RWPE2 (cell line): ENCODE data around the gene VPS37B.

ENCODE experiments used
- ATAC-seq: fragments of 200-7000 bp; cut with Tn5 transposase; 3 replicates; pipeline ENCODE4 v1.9.1; 2021; ENCODE audit warnings: low read depth
- DNase-seq: peaks from one replicate; pipeline ENCODE4 v3.0.0-alpha.2; 2020; ENCODE audit warnings: low spot score
- H3K27ac ChIP-seq: fragments of 450-650 bp; 2 replicates; pipeline ENCODE4 v1.5.1; 2017; ENCODE audit warnings: mild to moderate bottlenecking; ENCODE audit not compliant: poor library complexity, severe bottlenecking
- H3K27me3 ChIP-seq: fragments of 250-450 bp; sonication (Bioruptor Pico); 2 replicates; pipeline ENCODE4 v1.5.1; 2021; ENCODE audit warnings: mild to moderate bottlenecking, moderate library complexity; ENCODE audit not compliant: insufficient read depth, poor library complexity, severe bottlenecking
- H3K36me3 ChIP-seq: fragments of 250-450 bp; sonication (Bioruptor Pico); 2 replicates; pipeline ENCODE4 v1.5.1; 2020; ENCODE audit warnings: low read depth, mild to moderate bottlenecking, moderate library complexity
- H3K4me1 ChIP-seq: fragments of 250-450 bp; sonication (Bioruptor Pico); 2 replicates; pipeline ENCODE4 v1.5.1; 2021; ENCODE audit warnings: mild to moderate bottlenecking, moderate library complexity; ENCODE audit not compliant: insufficient read depth, poor library complexity, severe bottlenecking
- H3K4me3 ChIP-seq: fragments of 250-450 bp; sonication (Bioruptor Pico); 2 replicates; pipeline ENCODE4 v1.5.1; 2021; ENCODE audit warnings: mild to moderate bottlenecking, moderate library complexity; ENCODE audit not compliant: severe bottlenecking
- H3K9me3 ChIP-seq: fragments of 250-450 bp; sonication (Bioruptor Pico); 2 replicates; pipeline ENCODE4 v1.5.1; 2021; ENCODE audit warnings: mild to moderate bottlenecking, moderate library complexity; ENCODE audit not compliant: severe bottlenecking
- TF ChIP-seq, protein P1 (sequence below): fragments of 450-650 bp; IDR thresholded peaks from one replicate; pipeline ENCODE4 v1.5.1; 2017; ENCODE audit warnings: mild to moderate bottlenecking, moderate library complexity; ENCODE audit not compliant: poor library complexity, severe bottlenecking

VPS37B gene

DNA sequence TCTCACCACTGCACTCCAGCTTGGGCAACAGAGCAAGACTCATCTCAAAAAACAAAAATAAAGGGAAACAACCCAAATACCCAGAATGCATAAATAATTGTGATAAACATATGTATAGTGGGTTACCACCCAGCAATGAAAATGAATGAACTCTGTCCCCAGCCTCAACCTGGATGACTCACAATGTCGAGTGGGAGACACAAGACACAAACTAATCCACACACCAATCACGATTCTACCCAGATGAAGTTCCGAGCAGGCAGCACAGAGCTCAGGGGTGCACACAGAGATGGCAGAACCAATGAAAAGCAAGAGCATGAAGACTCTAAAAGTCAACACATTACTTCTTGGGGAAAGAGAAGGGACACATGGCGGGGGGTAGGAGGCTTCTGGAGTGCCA, 43.2 kb upstream of the VPS37B start:
- ATAC-seq = no peak
- H3K27me3 ChIP-seq = no peaks in the 10 kb centered on the region
- peaks cover 14% of the 10 kb centered on the region for H3K4me1 ChIP-seq
- no peak overlapping the region for H3K4me3 ChIP-seq
- H3K27ac ChIP-seq = no peak overlapping the region
- no peak for DNase-seq
- H3K36me3 ChIP-seq = peaks cover 4% of the 10 kb centered on the region; the same call in 1 of the 2 replicates
- TF ChIP-seq, protein P1, sequence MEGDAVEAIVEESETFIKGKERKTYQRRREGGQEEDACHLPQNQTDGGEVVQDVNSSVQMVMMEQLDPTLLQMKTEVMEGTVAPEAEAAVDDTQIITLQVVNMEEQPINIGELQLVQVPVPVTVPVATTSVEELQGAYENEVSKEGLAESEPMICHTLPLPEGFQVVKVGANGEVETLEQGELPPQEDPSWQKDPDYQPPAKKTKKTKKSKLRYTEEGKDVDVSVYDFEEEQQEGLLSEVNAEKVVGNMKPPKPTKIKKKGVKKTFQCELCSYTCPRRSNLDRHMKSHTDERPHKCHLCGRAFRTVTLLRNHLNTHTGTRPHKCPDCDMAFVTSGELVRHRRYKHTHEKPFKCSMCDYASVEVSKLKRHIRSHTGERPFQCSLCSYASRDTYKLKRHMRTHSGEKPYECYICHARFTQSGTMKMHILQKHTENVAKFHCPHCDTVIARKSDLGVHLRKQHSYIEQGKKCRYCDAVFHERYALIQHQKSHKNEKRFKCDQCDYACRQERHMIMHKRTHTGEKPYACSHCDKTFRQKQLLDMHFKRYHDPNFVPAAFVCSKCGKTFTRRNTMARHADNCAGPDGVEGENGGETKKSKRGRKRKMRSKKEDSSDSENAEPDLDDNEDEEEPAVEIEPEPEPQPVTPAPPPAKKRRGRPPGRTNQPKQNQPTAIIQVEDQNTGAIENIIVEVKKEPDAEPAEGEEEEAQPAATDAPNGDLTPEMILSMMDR = no peak
- H3K9me3 ChIP-seq = no peaks in the 10 kb centered on the region

DNA sequence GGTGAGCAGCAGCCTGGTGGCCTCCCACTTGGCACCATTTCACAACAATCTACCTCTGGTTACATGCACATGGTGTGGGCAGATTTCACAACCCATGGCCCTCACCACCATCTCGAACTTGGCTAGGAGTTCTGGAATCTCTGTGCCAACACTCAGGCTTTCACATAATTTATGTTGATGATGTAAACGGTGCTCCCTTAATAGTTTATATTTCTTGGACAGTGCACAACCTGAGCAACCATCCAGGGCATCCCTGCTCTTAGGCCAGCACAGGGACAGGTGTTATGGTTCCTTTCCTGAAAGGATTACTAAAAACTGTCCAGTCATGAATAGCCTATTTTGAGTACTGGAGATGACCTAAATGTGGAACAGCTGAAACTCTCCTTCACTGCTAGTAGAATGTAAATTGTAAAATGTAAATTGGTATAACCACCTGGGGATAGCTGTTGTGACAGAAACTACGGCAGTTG, 41.7 kb upstream of the VPS37B start:
- H3K4me1 ChIP-seq = peaks cover 9% of the 10 kb centered on the region
- no peak overlapping the region for H3K27ac ChIP-seq
- H3K4me3 ChIP-seq = no peak overlapping the region
- no peaks in the 10 kb centered on the region for H3K27me3 ChIP-seq
- ATAC-seq = no peak
- no peaks in the 10 kb centered on the region for H3K9me3 ChIP-seq
- DNase-seq = no peak
- TF ChIP-seq, protein P1 = no peak
- H3K36me3 ChIP-seq = peaks cover 5% of the 10 kb centered on the region

DNA sequence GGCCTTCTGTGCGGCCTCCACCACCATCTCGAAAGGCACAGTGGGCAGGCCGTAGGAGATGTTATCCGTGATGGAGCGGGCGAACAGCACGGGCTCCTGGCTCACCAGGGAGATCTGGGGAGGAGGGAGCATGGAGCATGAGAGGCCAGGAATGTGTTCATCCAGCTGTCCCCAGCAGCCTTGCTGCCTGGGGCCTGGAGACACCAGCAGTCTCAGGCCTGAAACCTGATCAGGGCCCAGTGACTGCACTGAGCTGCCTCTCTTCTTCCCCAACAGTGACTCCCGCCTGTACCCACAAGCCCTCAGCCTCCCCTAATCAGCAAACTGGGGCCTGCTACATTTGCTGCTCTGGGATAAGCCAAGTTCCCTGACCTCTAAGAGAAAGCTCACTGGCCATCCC, 39.4 kb upstream of the VPS37B start:
- Histone ChIP-seq H3K27ac (no peak overlapping the region), H3K27me3 (no peaks in the 10 kb centered on the region), H3K9me3 (no peaks in the 10 kb centered on the region), H3K4me1 (no peaks in the 10 kb centered on the region), H3K4me3 (no peak overlapping the region), H3K36me3 (peaks cover 7% of the 10 kb centered on the region)
- TF ChIP-seq, protein P1 = no peak
- DNase-seq = no peak
- ATAC-seq = no peak

DNA sequence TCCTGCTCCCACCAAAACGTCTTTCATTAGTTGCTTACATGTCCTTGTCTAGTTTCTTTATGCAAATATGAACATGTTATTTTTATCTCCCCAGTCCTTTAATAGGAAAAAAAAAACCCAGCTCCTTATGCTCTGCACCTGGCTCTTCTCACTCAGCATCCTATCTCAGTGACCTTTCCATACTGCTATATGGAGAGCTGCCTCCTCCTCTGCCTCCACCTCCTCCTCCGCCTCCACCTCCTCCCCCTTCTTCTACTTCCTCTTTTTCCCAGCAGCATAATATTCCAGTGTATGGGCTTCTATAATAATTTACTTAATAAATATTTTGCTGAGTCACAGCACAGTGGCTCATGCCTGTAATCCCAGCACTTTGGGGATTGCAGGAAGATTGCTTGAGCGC, 38.8 kb upstream of the VPS37B start:
- TF ChIP-seq, protein P1 = no peak
- Histone ChIP-seq H3K4me3 (no peak overlapping the region), H3K27ac (no peak overlapping the region), H3K36me3 (peaks cover 7% of the 10 kb centered on the region), H3K9me3 (no peaks in the 10 kb centered on the region), H3K4me1 (no peaks in the 10 kb centered on the region), H3K27me3 (no peaks in the 10 kb centered on the region)
- ATAC-seq (no peak), DNase-seq (no peak)

DNA sequence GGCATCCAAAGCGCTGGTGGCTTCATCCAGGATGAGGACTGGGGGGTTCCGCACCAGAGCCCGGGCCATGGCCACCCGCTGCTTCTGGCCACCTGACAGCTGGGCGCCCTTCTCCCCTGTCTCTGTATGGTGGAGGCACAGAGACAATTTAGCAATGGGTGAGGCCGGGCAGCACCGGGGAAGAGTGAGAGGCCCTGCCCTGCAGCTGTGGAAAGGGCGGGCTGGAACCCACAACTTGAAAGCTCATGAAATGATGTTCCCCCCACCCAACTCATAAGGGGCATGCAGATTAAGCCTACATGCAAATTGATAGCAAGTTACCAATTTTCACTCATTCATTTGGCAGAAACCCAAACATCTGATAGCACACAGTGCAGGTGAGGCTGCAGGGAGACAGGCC, 36.3 kb upstream of the VPS37B start:
- Histone ChIP-seq H3K9me3 (no peaks in the 10 kb centered on the region), H3K4me3 (no peak overlapping the region), H3K36me3 (peaks cover 7% of the 10 kb centered on the region; the same call in 1 of the 2 replicates), H3K4me1 (no peaks in the 10 kb centered on the region), H3K27me3 (no peaks in the 10 kb centered on the region), H3K27ac (no peak overlapping the region)
- DNase-seq (no peak), ATAC-seq (no peak)
- TF ChIP-seq, protein P1 = no peak
